Hematopoietic multipotent progenitor cell treated with erythropoietin and hydrocortisone succinate and interleukin-3 and kit ligand, for 6 days (in vitro differentiated cells): ENCODE results near the gene PPP1R12A.

Experiments used
- DNase-seq: peaks from one replicate; pipeline ENCODE4 v3.0.0-alpha.2; 2015

PPP1R12A gene

DNA sequence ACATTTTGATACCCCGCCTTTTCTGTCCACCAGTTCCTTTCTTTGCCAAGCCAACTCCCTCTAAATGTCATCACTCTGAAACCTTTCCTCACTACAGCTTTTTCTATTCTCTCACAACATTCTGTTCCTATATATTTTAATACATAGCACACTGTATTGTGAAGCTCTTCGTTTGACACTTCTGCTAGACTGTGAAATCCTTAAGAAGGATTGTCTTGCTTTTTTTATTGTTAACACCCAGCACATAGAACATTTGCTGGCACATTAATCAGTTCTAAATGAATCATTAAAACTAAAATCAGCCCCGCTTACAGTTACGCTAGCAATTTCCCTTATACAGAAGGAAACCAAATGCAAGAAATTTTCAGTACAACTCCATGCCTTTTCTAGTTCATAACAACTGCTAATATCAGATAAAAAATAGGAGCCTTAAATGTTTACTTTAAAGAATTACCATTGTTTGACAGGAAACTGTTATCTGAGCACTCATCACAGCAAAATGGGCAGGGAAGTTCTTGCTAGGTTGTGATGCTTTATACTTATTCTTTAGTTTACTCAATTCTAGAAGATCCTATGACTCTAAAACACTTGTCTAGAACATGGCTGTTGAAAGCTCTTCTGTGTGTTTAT, 93.5 kb downstream of the PPP1R12A start:
- DNase-seq = no peak

GRCh38 chr12:79838359-79838758, 96.5 kb downstream of the PPP1R12A start:
- no peak for DNase-seq

GRCh38 chr12:79837575-79837974, 97.3 kb downstream of the PPP1R12A start:
- no peak for DNase-seq

- no peak for DNase-seq
Observed at GRCh38 chr12:79835377-79835843, 99.5 kb downstream of the PPP1R12A start.

- no peak for DNase-seq
Observed at GRCh38 chr12:79834712-79835376, 100.1 kb downstream of the PPP1R12A start.

- DNase-seq = no peak
Observed at GRCh38 chr12:79830440-79830839, 104.5 kb downstream of the PPP1R12A start.

DNA sequence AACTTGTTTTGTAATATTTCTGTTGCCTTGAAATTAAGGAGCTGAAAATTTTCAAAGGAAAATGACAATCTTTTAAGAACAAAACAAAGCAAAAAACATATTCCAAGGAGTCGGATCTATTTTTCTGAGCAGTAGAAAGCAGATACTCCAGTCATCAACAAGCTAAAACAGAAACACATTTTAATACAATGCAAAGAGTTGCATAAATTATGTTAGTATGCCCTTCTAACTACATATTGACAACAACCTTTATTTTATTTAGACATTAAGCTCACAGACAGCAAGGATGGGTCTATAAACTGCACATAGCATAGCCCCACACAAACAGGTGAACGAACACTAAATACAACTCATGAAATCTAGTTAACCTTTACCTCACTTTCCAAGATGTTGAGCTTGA, 106.0 kb downstream of the PPP1R12A start:
- no peak for DNase-seq

DNA sequence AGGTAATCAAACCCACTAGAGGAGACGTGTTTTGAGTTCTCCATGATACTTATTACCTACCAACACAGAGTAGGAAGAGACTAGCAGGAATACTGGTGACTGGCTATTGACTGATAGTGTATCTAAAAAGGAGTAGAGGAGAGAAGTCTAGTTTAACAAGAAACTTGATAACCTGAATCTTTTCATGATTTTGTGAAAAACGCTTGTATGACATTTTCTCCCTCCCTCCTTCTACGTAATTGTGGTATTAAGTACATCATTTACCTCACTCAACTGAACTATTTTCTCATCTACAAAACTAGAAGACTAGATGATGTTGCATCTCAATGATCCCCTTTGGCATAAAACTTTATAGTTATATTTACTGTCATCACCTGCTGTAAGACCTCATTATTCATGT, 107.4 kb downstream of the PPP1R12A start:
- DNase-seq = no peak

GRCh38 chr12:79826267-79827128, 108.4 kb downstream of the PPP1R12A start:
- DNase-seq = no peak

- no peak for DNase-seq
Observed at GRCh38 chr12:79822475-79822874, 112.4 kb downstream of the PPP1R12A start.

DNA sequence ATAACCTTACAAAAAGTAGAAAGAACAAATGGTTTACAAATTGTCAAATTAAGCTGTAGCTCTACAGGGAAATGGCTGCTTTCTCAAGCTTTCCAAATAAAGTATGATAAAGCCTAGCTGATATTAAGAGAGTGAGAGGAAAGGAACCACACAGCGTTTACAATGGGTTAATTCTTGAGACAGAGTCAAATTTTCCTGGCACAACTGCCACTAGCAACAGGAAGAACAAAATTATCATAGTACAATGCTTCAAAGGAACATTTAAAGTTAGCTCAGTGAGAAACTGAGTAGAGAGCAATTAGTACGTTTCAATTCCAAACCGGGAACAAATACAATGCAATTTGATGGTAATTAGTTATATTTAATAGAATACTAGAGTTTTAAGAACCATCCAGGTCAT, 116.0 kb downstream of the PPP1R12A start:
- DNase-seq = no peak

DNA sequence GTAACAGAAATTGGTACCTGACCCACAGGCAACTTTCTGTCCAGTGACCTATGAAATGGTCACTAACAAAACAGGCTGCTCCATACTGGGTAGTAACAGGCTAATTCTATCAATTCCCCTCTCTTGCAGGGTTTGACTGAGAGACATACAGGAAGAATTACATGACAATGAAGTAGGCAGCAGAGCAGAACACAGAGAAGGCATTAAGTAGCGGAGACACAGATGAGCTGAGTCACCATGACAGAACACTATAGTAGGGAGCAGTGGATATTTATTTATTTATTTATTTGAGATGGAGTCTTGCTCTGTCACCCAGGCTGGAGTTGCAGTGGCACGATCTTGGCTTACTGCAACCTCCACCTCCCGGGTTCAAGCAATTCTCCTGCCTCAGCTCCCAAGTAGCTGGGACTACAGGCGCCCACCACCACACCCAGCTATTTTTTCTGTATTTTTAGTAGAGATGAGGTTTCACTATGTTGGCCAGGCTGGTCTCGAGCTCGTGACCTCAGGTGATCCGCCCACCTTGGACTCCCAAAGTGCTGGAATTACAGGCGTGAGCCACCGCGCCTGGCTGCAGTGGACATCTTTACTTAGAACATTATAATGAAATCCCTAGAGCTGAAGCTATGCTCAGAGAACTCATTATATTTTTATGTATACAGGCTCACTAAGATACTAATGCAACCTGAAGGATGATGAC, 150.4 kb downstream of the PPP1R12A start:
- peak; percentile 7 for DNase-seq

DNA sequence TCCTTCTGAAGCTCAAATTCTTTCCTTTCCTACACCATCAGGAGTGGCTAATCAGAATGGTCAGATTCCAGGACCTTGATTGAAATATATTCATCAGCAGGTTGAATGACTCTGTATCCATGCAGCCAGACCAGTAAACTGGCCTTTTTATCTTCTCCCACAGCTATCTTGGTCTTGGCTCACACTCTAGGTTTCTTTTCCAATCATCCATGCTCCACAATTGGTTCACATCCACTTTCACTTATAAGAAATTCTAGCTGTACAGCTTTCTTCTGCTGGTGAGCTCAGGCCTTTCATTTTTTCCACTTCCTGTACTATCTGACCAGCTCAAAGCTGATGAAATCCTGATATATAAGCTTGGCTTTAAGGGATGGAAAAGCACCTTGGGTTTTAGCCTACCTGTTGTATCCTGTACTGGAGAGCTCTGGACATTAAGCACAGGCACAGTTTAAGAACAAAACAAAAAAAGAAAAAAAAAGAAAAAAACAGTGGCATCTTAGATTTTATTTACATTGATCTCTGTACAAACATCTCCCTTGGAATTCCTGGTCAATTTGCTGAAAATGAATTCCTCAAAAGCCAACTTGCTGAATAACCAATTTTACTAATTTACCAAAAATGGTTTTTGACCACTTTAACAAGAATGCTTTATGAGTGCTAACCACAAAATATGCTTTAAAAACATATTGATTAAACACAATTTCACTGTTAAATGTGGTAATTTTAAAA, 152.6 kb downstream of the PPP1R12A start:
- peak; percentile 6 for DNase-seq

DNA sequence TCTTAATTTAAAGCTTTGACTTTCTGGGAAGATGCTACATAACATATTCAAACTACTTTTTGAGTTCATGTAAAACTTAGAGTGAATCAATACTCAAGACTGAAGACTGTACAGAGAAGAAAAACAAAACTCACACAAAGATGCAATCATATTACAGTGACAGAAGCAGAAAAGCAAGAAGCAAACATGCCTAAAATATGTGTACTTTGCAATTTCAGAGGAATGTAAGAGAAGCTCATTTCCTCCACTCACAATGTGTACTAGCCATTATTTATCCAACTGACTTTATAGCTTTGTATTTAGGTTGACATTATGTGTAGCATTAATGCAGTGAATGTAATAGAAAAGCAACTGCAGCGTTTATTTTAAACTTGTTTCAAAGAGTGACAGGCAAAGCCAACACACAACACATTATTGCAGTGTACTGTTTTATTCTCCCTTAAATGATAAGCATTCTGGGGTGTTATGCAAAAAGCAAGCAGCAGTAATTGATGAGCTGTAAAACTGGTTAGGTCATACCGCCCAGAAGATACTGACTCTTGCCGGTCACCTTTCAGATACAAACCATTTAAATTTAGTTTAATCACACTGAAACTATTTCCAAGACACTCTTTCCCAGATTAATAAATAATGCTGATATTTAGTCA, 156.0 kb downstream of the PPP1R12A start:
- DNase-seq = no peak

GRCh38 chr12:79776111-79776510, 158.8 kb downstream of the PPP1R12A start:
- DNase-seq = no peak

- no peak for DNase-seq
Observed at GRCh38 chr12:79775355-79776027, 159.4 kb downstream of the PPP1R12A start.

GRCh38 chr12:79773896-79774295, 161.0 kb downstream of the PPP1R12A start:
- DNase-seq = no peak

- DNase-seq = no peak
Observed at GRCh38 chr12:79769860-79770485, 164.9 kb downstream of the PPP1R12A start.

DNA sequence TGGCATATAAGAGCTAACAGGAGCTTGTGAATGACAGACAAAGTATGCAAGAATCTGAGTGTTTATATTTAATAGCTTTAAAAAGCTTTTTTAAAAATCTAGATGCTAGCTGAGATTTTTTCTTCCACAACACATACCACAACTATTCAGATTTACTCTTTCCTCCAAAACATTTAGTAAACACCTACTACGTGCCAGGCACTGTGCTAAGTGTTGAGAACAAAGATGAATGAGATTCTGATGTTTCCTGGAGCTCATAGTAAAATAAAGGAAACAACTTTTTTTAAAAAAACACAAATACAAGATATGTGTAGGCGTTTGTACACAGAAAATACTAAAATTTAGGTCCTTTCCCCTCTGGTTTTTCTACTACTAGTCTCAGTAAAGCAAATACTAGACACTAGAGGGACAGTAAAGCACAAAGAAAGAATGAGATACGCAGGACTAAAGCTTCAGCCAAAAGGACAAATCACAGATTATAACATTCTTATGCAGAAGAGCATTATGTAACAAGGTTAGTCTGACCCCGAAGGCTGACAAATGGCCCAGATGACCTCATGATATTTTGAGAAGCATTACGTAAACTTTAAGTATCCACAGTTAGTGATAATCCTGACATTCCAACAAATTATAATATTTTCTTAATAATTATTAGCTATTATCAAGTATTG, 165.6 kb downstream of the PPP1R12A start:
- DNase-seq = no peak
